Upper lobe of right lung (tissue), 1 donor: ENCODE data around the gene GRID2. TPM values are rescaled to one million over a fixed set of nuclear protein-coding genes. Genes with fewer than 3 reads are reported as not detected.

Experiments
- ATAC-seq: fragments of 200-7000 bp; cut with Tn5 transposase; one replicate; pipeline ENCODE4 v1.9.1; 2020; ENCODE audit warnings: mild to moderate bottlenecking, moderate library complexity
- DNase-seq: peaks from one replicate; pipeline ENCODE4 v3.0.0-alpha.2; 2020
- H3K27ac ChIP-seq: fragments of 200-600 bp; one replicate; pipeline ENCODE4 v1.8.0; 2022
- H3K27me3 ChIP-seq: fragments of 200-600 bp; one replicate; pipeline ENCODE4 v1.8.0; 2022; ENCODE audit warnings: mild to moderate bottlenecking
- H3K36me3 ChIP-seq: fragments of 200-600 bp; one replicate; pipeline ENCODE4 v1.8.0; 2022
- H3K4me1 ChIP-seq: fragments of 200-600 bp; one replicate; pipeline ENCODE4 v1.8.0; 2022
- H3K4me3 ChIP-seq: fragments of 200-600 bp; one replicate; pipeline ENCODE4 v1.8.0; 2022; ENCODE audit warnings: mild to moderate bottlenecking
- H3K9me3 ChIP-seq: fragments of 200-600 bp; one replicate; pipeline ENCODE4 v1.8.0; 2022
- intact Hi-C: fragments of 100-400 bp; cut with DNase I; formaldehyde crosslinking; loops from one replicate; pipeline ENCODE4 v1.11.0; 2022
- total RNA-seq: library from RNA; stranded (reverse); fragmentation: NEBNext Ultra II Directional; extraction: Animal tissue kit (Norgen Biotek cat#: 25700); gene quantifications from one replicate; pipeline ENCODE4 v1.2.1, GENCODE V29; 2021
- TF ChIP-seq, protein P1 (sequence below): fragments of 200-600 bp; IDR thresholded peaks from one replicate; pipeline ENCODE4 v1.8.0; 2022; ENCODE audit warnings: antibody characterized with exemption
- donor health status: DM: no; HTN: yes; CAD: no; lungs with severe emphysema.

GRID2 gene
- total RNA-seq, 1 donor from 2014 or later = not detected

DNA sequence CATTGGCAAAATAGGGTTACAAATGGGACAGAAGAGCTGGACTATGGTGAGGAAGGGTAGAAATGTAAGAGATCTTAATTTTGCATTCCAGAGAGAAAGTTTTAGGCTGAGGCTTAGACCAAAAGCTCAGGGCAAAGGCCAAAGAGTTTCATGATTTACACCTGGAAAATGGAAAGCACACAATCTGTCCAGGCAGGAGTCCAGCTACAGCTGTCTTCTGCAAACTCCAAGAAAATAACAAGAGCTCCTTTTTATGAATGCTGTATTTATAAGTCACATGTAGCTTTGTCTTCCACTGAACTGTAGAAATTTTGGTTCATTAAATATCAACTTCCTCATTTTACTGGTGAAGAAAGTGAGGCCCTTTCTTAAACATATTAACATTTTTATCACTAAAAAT, 1236.8 kb downstream of the GRID2 start:
- H3K27me3 ChIP-seq = no peaks in the 10 kb centered on the region
- no peaks in the 10 kb centered on the region for H3K36me3 ChIP-seq
- intact Hi-C loops = no loop called here
- ATAC-seq (no peak), DNase-seq (no peak)
- no peak overlapping the region for H3K4me3 ChIP-seq
- TF ChIP-seq, protein P1, sequence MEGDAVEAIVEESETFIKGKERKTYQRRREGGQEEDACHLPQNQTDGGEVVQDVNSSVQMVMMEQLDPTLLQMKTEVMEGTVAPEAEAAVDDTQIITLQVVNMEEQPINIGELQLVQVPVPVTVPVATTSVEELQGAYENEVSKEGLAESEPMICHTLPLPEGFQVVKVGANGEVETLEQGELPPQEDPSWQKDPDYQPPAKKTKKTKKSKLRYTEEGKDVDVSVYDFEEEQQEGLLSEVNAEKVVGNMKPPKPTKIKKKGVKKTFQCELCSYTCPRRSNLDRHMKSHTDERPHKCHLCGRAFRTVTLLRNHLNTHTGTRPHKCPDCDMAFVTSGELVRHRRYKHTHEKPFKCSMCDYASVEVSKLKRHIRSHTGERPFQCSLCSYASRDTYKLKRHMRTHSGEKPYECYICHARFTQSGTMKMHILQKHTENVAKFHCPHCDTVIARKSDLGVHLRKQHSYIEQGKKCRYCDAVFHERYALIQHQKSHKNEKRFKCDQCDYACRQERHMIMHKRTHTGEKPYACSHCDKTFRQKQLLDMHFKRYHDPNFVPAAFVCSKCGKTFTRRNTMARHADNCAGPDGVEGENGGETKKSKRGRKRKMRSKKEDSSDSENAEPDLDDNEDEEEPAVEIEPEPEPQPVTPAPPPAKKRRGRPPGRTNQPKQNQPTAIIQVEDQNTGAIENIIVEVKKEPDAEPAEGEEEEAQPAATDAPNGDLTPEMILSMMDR = no peak
- no peaks in the 10 kb centered on the region for H3K9me3 ChIP-seq
- no peak overlapping the region for H3K27ac ChIP-seq
- H3K4me1 ChIP-seq = no peaks in the 10 kb centered on the region

DNA sequence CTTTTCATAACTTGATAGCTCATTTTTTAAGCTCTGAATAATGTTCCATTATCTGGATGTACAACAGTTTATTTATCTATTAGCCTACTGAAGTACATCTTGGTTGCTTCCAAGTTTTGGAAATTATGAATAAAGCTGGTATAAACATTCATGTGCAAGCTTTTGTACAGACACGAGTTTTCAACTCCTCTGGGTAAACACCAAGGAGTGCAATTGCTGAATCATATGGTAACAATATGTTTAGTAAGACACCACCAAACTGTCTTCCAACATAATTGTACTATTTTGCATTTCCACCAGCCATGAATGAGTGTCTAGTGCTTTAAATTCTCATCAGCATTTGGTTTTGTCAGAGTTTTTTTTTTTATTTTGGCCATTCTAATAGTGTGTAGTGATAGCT, 1258.1 kb downstream of the GRID2 start:
- TF ChIP-seq, protein P1 = no peak

DNA sequence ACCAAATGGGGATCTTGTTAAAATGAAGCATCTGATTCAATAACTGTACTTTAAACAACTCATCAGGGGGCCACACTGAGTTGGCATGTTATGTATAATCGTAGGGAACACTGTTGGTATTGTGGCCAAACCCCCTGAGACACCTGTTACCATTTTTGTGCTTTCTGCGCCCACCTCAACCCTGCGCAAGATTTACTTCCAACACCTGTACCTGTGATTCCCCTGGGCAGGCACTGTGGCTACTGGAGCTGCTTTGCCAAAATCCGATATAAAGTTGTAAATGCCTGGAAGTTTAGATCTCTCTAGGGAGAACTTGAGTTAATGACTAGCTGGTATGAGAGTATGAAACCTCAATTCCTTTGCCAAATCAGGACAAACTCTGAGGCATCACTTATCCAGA, 1265.0 kb downstream of the GRID2 start:
- Histone ChIP-seq H3K36me3 (no peaks in the 10 kb centered on the region), H3K27ac (no peak overlapping the region), H3K9me3 (no peaks in the 10 kb centered on the region), H3K27me3 (no peaks in the 10 kb centered on the region), H3K4me3 (no peak overlapping the region), H3K4me1 (no peaks in the 10 kb centered on the region)
- no peak for DNase-seq
- TF ChIP-seq, protein P1 = no peak
- intact Hi-C loops = no loop called here
- ATAC-seq = no peak

More for the DNA sequence above, 1258.1 kb downstream of the GRID2 start:
- no peaks in the 10 kb centered on the region for H3K36me3 ChIP-seq
- no peaks in the 10 kb centered on the region for H3K27me3 ChIP-seq
- intact Hi-C loops = no loop called here
- no peaks in the 10 kb centered on the region for H3K4me1 ChIP-seq
- H3K9me3 ChIP-seq = no peaks in the 10 kb centered on the region
- ATAC-seq (no peak), DNase-seq (no peak)
- no peak overlapping the region for H3K27ac ChIP-seq
- no peak overlapping the region for H3K4me3 ChIP-seq

DNA sequence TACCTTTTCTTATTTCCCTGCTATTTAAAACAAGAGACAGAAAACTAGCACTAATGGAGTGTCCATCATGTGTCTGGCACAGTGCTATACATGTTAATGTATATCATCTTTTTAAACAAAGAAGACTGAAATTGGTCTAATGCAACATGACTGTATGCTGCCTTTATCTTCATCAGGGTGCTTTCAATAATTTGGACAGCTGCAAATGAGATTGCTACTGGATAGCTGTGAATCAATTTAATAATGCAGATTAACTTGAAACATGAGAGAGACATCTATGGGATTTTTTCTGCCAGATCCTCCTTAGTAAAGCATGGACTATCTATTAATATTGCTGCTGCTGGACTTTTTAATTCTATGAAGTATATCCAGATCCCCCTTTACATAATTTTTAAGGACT, 1269.5 kb downstream of the GRID2 start:
- DNase-seq (no peak), ATAC-seq (no peak)
- Histone ChIP-seq H3K27ac (no peak overlapping the region), H3K36me3 (no peaks in the 10 kb centered on the region), H3K9me3 (no peaks in the 10 kb centered on the region), H3K27me3 (no peaks in the 10 kb centered on the region), H3K4me1 (no peaks in the 10 kb centered on the region), H3K4me3 (no peak overlapping the region)
- intact Hi-C loops = no loop called here
- TF ChIP-seq, protein P1 = no peak

DNA sequence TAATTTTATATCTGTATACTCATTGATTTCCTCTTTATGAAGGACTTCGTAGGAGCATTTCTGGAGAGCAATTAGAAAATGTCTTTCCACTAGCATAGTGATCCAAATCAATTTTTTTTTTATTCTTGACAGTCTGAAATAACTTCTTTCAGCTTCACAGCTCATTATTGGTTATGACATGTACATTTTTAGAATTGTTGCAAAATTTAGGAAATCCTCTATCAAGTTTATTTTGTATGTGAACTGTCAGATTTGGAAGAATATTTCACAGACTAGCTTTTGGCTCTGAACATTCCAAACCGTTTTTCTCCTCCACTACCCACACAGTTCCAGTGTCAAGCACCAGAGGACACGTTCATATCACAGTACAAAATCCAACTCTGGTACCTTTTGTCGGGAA, 1275.2 kb downstream of the GRID2 start:
- no peak for DNase-seq

More for the DNA sequence above, 1275.2 kb downstream of the GRID2 start:
- H3K27ac ChIP-seq = no peak overlapping the region
- TF ChIP-seq, protein P1 = no peak
- intact Hi-C loops = no loop called here
- no peak overlapping the region for H3K4me3 ChIP-seq
- H3K9me3 ChIP-seq = no peaks in the 10 kb centered on the region
- no peak for ATAC-seq
- H3K36me3 ChIP-seq = no peaks in the 10 kb centered on the region
- no peaks in the 10 kb centered on the region for H3K27me3 ChIP-seq
- H3K4me1 ChIP-seq = no peaks in the 10 kb centered on the region
